GM12878 (cell line): ENCODE measurements around the gene ZBTB9. TPM values are rescaled to one million over a fixed set of nuclear protein-coding genes. Genes with fewer than 3 reads are reported as not detected.

ENCODE experiments used
- ATAC-seq: fragments of 200-7000 bp; cut with Tn5 transposase; 3 replicates; pipeline ENCODE4 v1.9.1; 2020; ENCODE audit warnings: mild to moderate bottlenecking, moderate library complexity
- BruUV-seq: library from RNA; stranded (reverse); fragments of 400-500 nt; replicated peaks from 2 replicates; lab custom pipeline; 2021; lab: Mats Ljungman, UMichigan
- CTCF ChIA-PET: fragments of 300-600 bp; sonication (Branson Sonifier 250); formaldehyde crosslinking; extraction: SDS; loops from one replicate; lab custom pipeline; 2021; ENCODE audit warnings: inconsistent platforms; lab: Yijun Ruan, JAX
- POLR2A ChIA-PET: fragments of 350-600 bp; formaldehyde crosslinking; extraction: SDS; loops from one replicate; lab custom pipeline; 2021; ENCODE audit warnings: inconsistent platforms; lab: Charles Lee
- RAD21 ChIA-PET: fragments of 300-600 bp; sonication (Branson Sonifier 250); formaldehyde crosslinking; loops from one replicate; lab custom pipeline; 2023; ENCODE audit warnings: antibody characterized with exemption; ENCODE audit not compliant: unreplicated experiment; lab: Charles Lee
- SMC1A ChIA-PET: fragments of 300-600 bp; sonication (Branson Sonifier 250); formaldehyde crosslinking; loops from one replicate; lab custom pipeline; 2023; ENCODE audit not compliant: unreplicated experiment, uncharacterized antibody; lab: Charles Lee
- DNase-seq: peaks from one replicate; pipeline ENCODE4 v3.0.0-alpha.2; 2011; ENCODE audit warnings: low read depth, low spot score
- FAIRE-seq: peaks from 3 replicates; lab custom pipeline; 2011; peaks lifted over from hg19 to GRCh38; lab: Jason Lieb, UNC
- H2AFZ ChIP-seq: 2 replicates; pipeline ENCODE4 v1.6.0; 2011; ENCODE audit warnings: low read depth, low read length, control low read depth; ENCODE audit not compliant: control insufficient read depth
- H3K27ac ChIP-seq: 2 replicates; pipeline ENCODE4 v1.5.1; 2011; ENCODE audit warnings: control low read depth; ENCODE audit not compliant: control insufficient read depth, insufficient read depth
- H3K27me3 ChIP-seq, 2 experiments: replicated peaks in 1 of 2; 2 replicates each; pipeline versions ENCODE4 v1.6.0 to v1.6.1; 2011; ENCODE audit warnings: low read length in 1 of 2; ENCODE audit not compliant: control insufficient read depth in 2 of 2, insufficient read depth in 2 of 2
- H3K36me3 ChIP-seq, 2 experiments: 2 replicates each; pipeline ENCODE4 v1.5.1; 2011; ENCODE audit warnings: low read length in 1 of 2; ENCODE audit not compliant: control insufficient read depth in 2 of 2, insufficient read depth in 2 of 2
- H3K4me1 ChIP-seq: 2 replicates; pipeline ENCODE4 v1.6.1; 2011; ENCODE audit warnings: mild to moderate bottlenecking, low read length, moderate library complexity, mixed read lengths; ENCODE audit not compliant: control insufficient read depth, insufficient read depth
- H3K4me2 ChIP-seq: 2 replicates; pipeline ENCODE4 v1.6.0; 2011; ENCODE audit warnings: control low read depth; ENCODE audit not compliant: control insufficient read depth, insufficient read depth
- H3K4me3 ChIP-seq: fragments of 200-600 bp; sonication (generic); 2 replicates; pipeline ENCODE4 v1.5.1; 2016
- H3K79me2 ChIP-seq: 2 replicates; pipeline ENCODE4 v1.6.0; 2011; ENCODE audit warnings: low read length; ENCODE audit not compliant: control insufficient read depth, insufficient read depth
- H3K9ac ChIP-seq: 2 replicates; pipeline ENCODE4 v1.8.0; 2011; ENCODE audit warnings: low read length, control low read depth, mixed read lengths; ENCODE audit not compliant: control insufficient read depth, insufficient read depth
- H3K9me3 ChIP-seq: replicated peaks from 3 replicates; pipeline ENCODE4 v1.5.1; 2011; ENCODE audit warnings: mild to moderate bottlenecking, low read length; ENCODE audit not compliant: control insufficient read depth, insufficient read depth
- H4K20me1 ChIP-seq: 2 replicates; pipeline ENCODE4 v1.6.0; 2011; ENCODE audit not compliant: control insufficient read depth, insufficient read depth
- EED ChIP-seq: sonication (generic); IDR thresholded peaks from 2 replicates; pipeline ENCODE4 v1.6.1; 2016; ENCODE audit warnings: antibody characterized with exemption, low read depth
- EZH2 ChIP-seq: IDR thresholded peaks from 2 replicates; pipeline ENCODE4 v1.6.1; 2012; ENCODE audit warnings: low read depth, mild to moderate bottlenecking, control low read depth, inconsistent platforms, low read length, borderline replicate concordance; ENCODE audit not compliant: control insufficient read depth
- MEF2B ChIP-seq: fragments of 450-650 bp; IDR thresholded peaks from 2 replicates; pipeline ENCODE4 v1.6.1; 2018; ENCODE audit warnings: mild to moderate bottlenecking, moderate library complexity; ENCODE audit not compliant: partially characterized antibody, poor library complexity, severe bottlenecking
- MTA2 ChIP-seq: fragments of 450-650 bp; IDR thresholded peaks from 2 replicates; pipeline ENCODE4 v1.6.1; 2016; ENCODE audit warnings: low read depth, mild to moderate bottlenecking, moderate library complexity
- SREBF1 ChIP-seq: IDR thresholded peaks from 2 replicates; pipeline ENCODE4 v1.6.1; 2012; ENCODE audit warnings: mild to moderate bottlenecking, low read length
- TAF1 ChIP-seq: IDR thresholded peaks from 2 replicates; pipeline ENCODE4 v1.6.1; 2011; ENCODE audit warnings: mild to moderate bottlenecking, low read depth, low read length, borderline replicate concordance
- ZNF24 ChIP-seq: fragments of 450-650 bp; IDR thresholded peaks from 2 replicates; pipeline ENCODE4 v1.6.1; 2017; ENCODE audit warnings: antibody characterized with exemption, mild to moderate bottlenecking
- WGBS: methylation state at CpG from one replicate; pipeline ENCODE4 v1.1.6; 2016; ENCODE audit warnings: low lambda C conversion rate; ENCODE audit not compliant: insufficient replicate concordance, insufficient coverage; ENCODE audit errors: missing lambda C conversion rate; 5-methylcytosine and 5-hydroxymethylcytosine counted together
- in situ Hi-C: fragments of 300-500 bp; cut with MboI; formaldehyde crosslinking; loops from 9 replicates; pipeline ENCODE4 v1.14.3; 2018; ENCODE audit warnings: mixed read lengths
- intact Hi-C: fragments of 100-400 bp; cut with micrococcal nuclease; formaldehyde crosslinking; loops from one replicate; pipeline ENCODE4 v1.14.2; 2022; ENCODE audit not compliant: unreplicated experiment
- polyA plus RNA-seq, 11 experiments: library from polyadenylated mRNA; depleted of rRNA in 4 of 11; unstranded in 6 of 11; stranded (reverse) in 5 of 11; fragments of >200 nt; fragmentation: Nextera tagmentation in 4 of 11; fragmentation: Illumina TruSeq in 1 of 11; extraction: Ambion mirVana in 4 of 11; extraction: Trizol in 1 of 11; gene quantifications; 1 replicate in 1 of 11; 2 replicates in 10 of 11; pipeline versions ENCODE4 v1.2.1 to v1.2.3, GENCODE V29; 2011 to 2016; ENCODE audit warnings: inconsistent platforms in 2 of 11, missing spikeins in 2 of 11, low read depth in 1 of 11
- total RNA-seq, 4 experiments: library from RNA; depleted of rRNA in 3 of 4; stranded (reverse); fragments of >200 nt in 3 of 4; fragmentation: Illumina TruSeq in 1 of 4; extraction: Trizol in 1 of 4; gene quantifications; 2 replicates each; pipeline versions ENCODE4 v1.2.1 to v1.2.3, GENCODE V29; 2013 to 2021
- TF ChIP-seq, protein P1 (sequence below): fragments of 450-650 bp; IDR thresholded peaks from 2 replicates; pipeline ENCODE4 v1.6.1; 2017; ENCODE audit warnings: mild to moderate bottlenecking, moderate library complexity
- TF ChIP-seq, protein P2 (sequence below): IDR thresholded peaks from 2 replicates; pipeline ENCODE4 v1.6.1; 2011; ENCODE audit warnings: borderline replicate concordance, low read depth, mild to moderate bottlenecking, moderate library complexity, low read length; ENCODE audit not compliant: insufficient read depth, poor library complexity, severe bottlenecking

The ZBTB9 gene
- total and polyA plus RNA-seq, 10 of the 15 experiments (the other 5 are each of a cell fraction or from before 2014, with no cell fraction given), result 1.5 to 12.7 (median 6.9) TPM

DNA sequence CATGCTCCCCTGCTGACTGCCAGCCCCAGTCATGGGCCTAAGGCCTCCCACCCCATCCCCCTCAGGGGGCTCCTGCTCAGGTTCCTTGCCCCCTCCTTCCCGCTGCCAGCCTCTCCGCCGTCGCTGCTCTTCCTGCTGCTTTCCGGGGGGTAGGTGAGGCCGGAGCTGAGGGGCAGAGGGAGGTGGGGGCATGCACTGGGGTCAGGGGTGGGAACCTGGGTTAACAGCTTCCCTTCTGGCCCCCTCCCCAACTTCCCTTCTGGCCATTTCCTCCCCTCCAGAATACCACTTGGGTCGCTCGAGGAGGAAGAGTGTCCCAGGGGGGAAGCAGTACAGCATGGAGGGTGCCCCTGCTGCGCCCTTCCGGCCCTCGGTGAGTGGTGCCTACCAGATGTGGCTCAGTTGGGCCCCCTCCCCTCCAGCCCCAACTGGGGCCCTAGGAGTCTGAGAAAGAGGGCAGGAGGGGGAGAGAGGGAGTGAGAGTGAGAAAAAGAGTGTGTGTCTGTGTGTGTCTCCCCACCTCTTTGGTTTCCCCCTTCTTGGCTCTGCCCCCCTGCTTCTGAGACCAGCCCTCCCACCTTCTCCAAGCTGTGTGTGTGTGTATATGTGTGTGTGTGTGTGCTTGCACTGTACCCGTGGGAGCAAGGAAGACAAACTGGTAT is 22.4 kb upstream of the ZBTB9 start:
- ChIA-PET RAD21 (interaction anchor here (0.6 to 2.6 kb wide), 3 partner anchors 11 to 175 kb away, joined by 3 to 10 read pairs (median 5); no protein-coding TSS in a partner anchor), SMC1A (interaction anchor here (1.2 to 1.6 kb wide), 3 partner anchors 17 to 147 kb away, joined by 3 to 8 read pairs (median 6); partner anchors contain the start of gene ZBTB9), CTCF (interaction anchor here (1.3 kb wide), 1 partner anchor 153 kb away, joined by 3 read pairs; no protein-coding TSS in a partner anchor), POLR2A (interaction anchor here (0.6 to 1.8 kb wide), 3 partner anchors 14 to 147 kb away, joined by 5 to 11 read pairs (median 6); partner anchors contain the start of genes BAK1 and CUTA)
- intact Hi-C loops, result no loop called here
- Histone ChIP-seq H3K4me3 (peak overlapping the region; percentile 80), H3K36me3 (no peaks in the 10 kb centered on the region), H4K20me1 (no peaks in the 10 kb centered on the region), H3K4me2 (peak overlapping the region; percentile 93), H3K27ac (peak overlapping the region; percentile 20; the same call in 1 of the 2 replicates), H3K4me1 (peaks cover 46% of the 10 kb centered on the region), H3K79me2 (peaks cover 6% of the 10 kb centered on the region), H2AFZ (peak overlapping the region; percentile 33), H3K9ac (peak overlapping the region; percentile 35), H3K9me3 (no peaks in the 10 kb centered on the region), H3K27me3 (no peaks in the 10 kb centered on the region)
- ATAC-seq (peak; percentile 41), FAIRE-seq (no peak), DNase-seq (no peak)
- TF ChIP-seq MTA2 (no peak), EED (0 out of 2 replicates have a peak, but pooled peaks have one; percentile 29), MEF2B (peak; percentile 27)
- WGBS, result 2% methylated on average over 7 of the region's 12 CpGs
- in situ Hi-C loops, result no loop called here
- no TSS peak for BruUV-seq

DNA sequence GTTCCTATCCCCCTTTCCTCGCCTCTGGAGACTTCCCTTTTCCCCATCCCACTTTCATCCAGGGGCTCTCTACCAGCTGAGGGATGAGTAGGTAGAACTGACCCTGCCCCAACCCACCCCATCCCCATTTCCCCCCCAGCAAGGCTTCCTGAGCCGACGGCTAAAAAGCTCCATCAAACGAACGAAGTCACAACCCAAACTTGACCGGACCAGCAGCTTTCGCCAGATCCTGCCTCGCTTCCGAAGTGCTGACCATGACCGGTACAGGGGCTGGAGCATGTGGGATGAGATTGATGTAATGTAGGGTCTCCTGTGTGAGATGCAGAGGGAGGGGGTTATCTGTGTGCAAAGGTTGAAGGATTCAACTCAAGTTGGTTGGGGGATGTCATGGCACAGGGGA is 21.8 kb upstream of the ZBTB9 start:
- Histone ChIP-seq H3K4me2 (peak overlapping the region; percentile 93), H3K4me3 (peak overlapping the region; percentile 80; the same call in 1 of the 2 replicates), H3K27ac (no peak overlapping the region), H3K9ac (peak overlapping the region; percentile 35; the same call in 1 of the 2 replicates), H3K79me2 (peaks cover 6% of the 10 kb centered on the region), H2AFZ (peak overlapping the region; percentile 33; the same call in 1 of the 2 replicates), H4K20me1 (no peaks in the 10 kb centered on the region), H3K4me1 (peaks cover 43% of the 10 kb centered on the region), H3K9me3 (no peaks in the 10 kb centered on the region), H3K36me3 (peaks cover 0 to under 1% of the 10 kb centered on the region in 2 experiments; a peak in 1 of 4 replicates), H3K27me3 (no peaks in the 10 kb centered on the region)
- DNase-seq (no peak), ATAC-seq (no peak), FAIRE-seq (no peak)
- over 99% methylated on average over 7 of the region's 10 CpGs for WGBS
- RAD21 ChIA-PET, result interaction anchor here (2.6 kb wide), 1 partner anchor 174 kb away, joined by 10 read pairs; no protein-coding TSS in a partner anchor
- POLR2A ChIA-PET, result no interaction called here
- BruUV-seq, result no TSS peak
- in situ Hi-C loops (no loop called here), intact Hi-C loops (no loop called here)
- SMC1A ChIA-PET, result interaction anchor here (1.6 kb wide), 1 partner anchor 21 kb away, joined by 3 read pairs; the partner anchor contains the start of gene ZBTB9
- CTCF ChIA-PET, result no interaction called here
- TF ChIP-seq TAF1, result no peak
- TF ChIP-seq, protein P1, sequence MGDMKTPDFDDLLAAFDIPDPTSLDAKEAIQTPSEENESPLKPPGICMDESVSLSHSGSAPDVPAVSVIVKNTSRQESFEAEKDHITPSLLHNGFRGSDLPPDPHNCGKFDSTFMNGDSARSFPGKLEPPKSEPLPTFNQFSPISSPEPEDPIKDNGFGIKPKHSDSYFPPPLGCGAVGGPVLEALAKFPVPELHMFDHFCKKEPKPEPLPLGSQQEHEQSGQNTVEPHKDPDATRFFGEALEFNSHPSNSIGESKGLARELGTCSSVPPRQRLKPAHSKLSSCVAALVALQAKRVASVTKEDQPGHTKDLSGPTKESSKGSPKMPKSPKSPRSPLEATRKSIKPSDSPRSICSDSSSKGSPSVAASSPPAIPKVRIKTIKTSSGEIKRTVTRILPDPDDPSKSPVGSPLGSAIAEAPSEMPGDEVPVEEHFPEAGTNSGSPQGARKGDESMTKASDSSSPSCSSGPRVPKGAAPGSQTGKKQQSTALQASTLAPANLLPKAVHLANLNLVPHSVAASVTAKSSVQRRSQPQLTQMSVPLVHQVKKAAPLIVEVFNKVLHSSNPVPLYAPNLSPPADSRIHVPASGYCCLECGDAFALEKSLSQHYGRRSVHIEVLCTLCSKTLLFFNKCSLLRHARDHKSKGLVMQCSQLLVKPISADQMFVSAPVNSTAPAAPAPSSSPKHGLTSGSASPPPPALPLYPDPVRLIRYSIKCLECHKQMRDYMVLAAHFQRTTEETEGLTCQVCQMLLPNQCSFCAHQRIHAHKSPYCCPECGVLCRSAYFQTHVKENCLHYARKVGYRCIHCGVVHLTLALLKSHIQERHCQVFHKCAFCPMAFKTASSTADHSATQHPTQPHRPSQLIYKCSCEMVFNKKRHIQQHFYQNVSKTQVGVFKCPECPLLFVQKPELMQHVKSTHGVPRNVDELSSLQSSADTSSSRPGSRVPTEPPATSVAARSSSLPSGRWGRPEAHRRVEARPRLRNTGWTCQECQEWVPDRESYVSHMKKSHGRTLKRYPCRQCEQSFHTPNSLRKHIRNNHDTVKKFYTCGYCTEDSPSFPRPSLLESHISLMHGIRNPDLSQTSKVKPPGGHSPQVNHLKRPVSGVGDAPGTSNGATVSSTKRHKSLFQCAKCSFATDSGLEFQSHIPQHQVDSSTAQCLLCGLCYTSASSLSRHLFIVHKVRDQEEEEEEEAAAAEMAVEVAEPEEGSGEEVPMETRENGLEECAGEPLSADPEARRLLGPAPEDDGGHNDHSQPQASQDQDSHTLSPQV, result no peak
- no peak for TF ChIP-seq ZNF24
- TF ChIP-seq SREBF1, result no peak
- TF ChIP-seq EZH2, result no peak
- TF ChIP-seq, protein P2, sequence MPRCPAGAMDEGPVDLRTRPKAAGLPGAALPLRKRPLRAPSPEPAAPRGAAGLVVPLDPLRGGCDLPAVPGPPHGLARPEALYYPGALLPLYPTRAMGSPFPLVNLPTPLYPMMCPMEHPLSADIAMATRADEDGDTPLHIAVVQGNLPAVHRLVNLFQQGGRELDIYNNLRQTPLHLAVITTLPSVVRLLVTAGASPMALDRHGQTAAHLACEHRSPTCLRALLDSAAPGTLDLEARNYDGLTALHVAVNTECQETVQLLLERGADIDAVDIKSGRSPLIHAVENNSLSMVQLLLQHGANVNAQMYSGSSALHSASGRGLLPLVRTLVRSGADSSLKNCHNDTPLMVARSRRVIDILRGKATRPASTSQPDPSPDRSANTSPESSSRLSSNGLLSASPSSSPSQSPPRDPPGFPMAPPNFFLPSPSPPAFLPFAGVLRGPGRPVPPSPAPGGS, result no peak
